ENCODE measurements around the gene DYNC1H1. TPM values are rescaled to one million over a fixed set of nuclear protein-coding genes. Genes with fewer than 3 reads are reported as not detected.
A peak's percentile ranks its signal among the peaks of the same experiment; 100 is the strongest.

Gene DYNC1H1
- total RNA-seq, 1 donor from 2014 or later: 735 TPM

- Mint-ChIP-seq H3K4me1 (ENCODE audit: low read depth) (peaks cover 67% of the 10 kb centered on the region), H3K36me3 (ENCODE audit: low read depth) (peaks cover 8% of the 10 kb centered on the region), H3K9me3 (ENCODE audit: low read depth) (no peaks in the 10 kb centered on the region), H3K27ac (ENCODE audit: unreplicated experiment) (peak overlapping the region; percentile 96), H3K27me3 (ENCODE audit: low read depth) (no peaks in the 10 kb centered on the region), H3K4me3 (ENCODE audit: unreplicated experiment) (peak overlapping the region; percentile 85)
- DNase-seq (ENCODE audit: low spot score): no peak
- TF ChIP-seq CTCF (IDR thresholded peaks at IDR 0.05): no peak
Observed at GRCh38 chr14:101965181-101965544, 790 bp downstream of the DYNC1H1 start.

GRCh38 chr14:101965770-101966722 is 1.7 kb downstream of the DYNC1H1 start:
- no peak for TF ChIP-seq CTCF (IDR thresholded peaks at IDR 0.05)
- no peaks in the 10 kb centered on the region for H3K9me3 Mint-ChIP-seq (ENCODE audit: low read depth)
- peaks cover 9% of the 10 kb centered on the region for H3K36me3 Mint-ChIP-seq (ENCODE audit: low read depth)
- peaks cover 73% of the 10 kb centered on the region for H3K4me1 Mint-ChIP-seq (ENCODE audit: low read depth)
- peak overlapping the region; percentile 96 for H3K27ac Mint-ChIP-seq (ENCODE audit: unreplicated experiment)
- no peaks in the 10 kb centered on the region for H3K27me3 Mint-ChIP-seq (ENCODE audit: low read depth)
- H3K4me3 Mint-ChIP-seq (ENCODE audit: unreplicated experiment): peak overlapping the region; percentile 85
- DNase-seq (ENCODE audit: low spot score): no peak

DNA sequence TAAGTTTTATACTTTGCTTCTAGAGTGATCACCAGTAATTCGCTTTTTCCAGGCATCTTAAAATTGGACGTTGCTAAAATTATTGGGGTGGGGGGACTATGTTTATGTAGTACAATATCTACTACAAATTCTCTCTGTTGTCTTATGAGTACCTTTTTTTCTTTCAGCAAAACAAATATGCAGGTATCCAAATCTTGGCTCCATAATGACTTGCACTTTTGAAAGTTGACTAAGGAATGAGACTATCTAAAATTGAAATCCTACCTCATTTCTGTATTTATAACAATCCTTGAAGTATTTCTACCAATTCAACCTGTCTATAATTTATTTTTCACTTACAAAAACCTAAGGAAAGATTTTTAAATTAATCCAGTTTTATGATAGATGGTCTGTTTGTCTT is 2.4 kb downstream of the DYNC1H1 start:
- H3K4me1 Mint-ChIP-seq (ENCODE audit: low read depth): peaks cover 74% of the 10 kb centered on the region
- peak overlapping the region; percentile 96 for H3K27ac Mint-ChIP-seq (ENCODE audit: unreplicated experiment)
- H3K4me3 Mint-ChIP-seq (ENCODE audit: unreplicated experiment): peak overlapping the region; percentile 85

GRCh38 chr14:101968186-101968585 is 3.8 kb downstream of the DYNC1H1 start:
- no peaks in the 10 kb centered on the region for H3K9me3 Mint-ChIP-seq (ENCODE audit: low read depth)
- H3K4me3 Mint-ChIP-seq (ENCODE audit: unreplicated experiment): peak overlapping the region; percentile 29
- peak overlapping the region; percentile 76 for H3K27ac Mint-ChIP-seq (ENCODE audit: unreplicated experiment)
- H3K4me1 Mint-ChIP-seq (ENCODE audit: low read depth): peaks cover 74% of the 10 kb centered on the region
- no peak for TF ChIP-seq CTCF (IDR thresholded peaks at IDR 0.05)
- peaks cover 9% of the 10 kb centered on the region for H3K36me3 Mint-ChIP-seq (ENCODE audit: low read depth)
- DNase-seq (ENCODE audit: low spot score): no peak
- H3K27me3 Mint-ChIP-seq (ENCODE audit: low read depth): no peaks in the 10 kb centered on the region

More for the DNA sequence above, 2.4 kb downstream of the DYNC1H1 start:
- no peaks in the 10 kb centered on the region for H3K9me3 Mint-ChIP-seq (ENCODE audit: low read depth)
- DNase-seq (ENCODE audit: low spot score): no peak
- TF ChIP-seq CTCF (IDR thresholded peaks at IDR 0.05): no peak
- peaks cover 9% of the 10 kb centered on the region for H3K36me3 Mint-ChIP-seq (ENCODE audit: low read depth)
- H3K27me3 Mint-ChIP-seq (ENCODE audit: low read depth): no peaks in the 10 kb centered on the region

GRCh38 chr14:101969481-101969880 is 5.1 kb downstream of the DYNC1H1 start:
- Mint-ChIP-seq H3K4me3 (ENCODE audit: unreplicated experiment) (no peak overlapping the region), H3K9me3 (ENCODE audit: low read depth) (no peaks in the 10 kb centered on the region), H3K36me3 (ENCODE audit: low read depth) (peaks cover 9% of the 10 kb centered on the region), H3K27me3 (ENCODE audit: low read depth) (no peaks in the 10 kb centered on the region), H3K4me1 (ENCODE audit: low read depth) (peaks cover 68% of the 10 kb centered on the region), H3K27ac (ENCODE audit: unreplicated experiment) (peak overlapping the region; percentile 66)
- TF ChIP-seq CTCF (IDR thresholded peaks at IDR 0.05): no peak
- DNase-seq (ENCODE audit: low spot score): no peak
